Ecto neural progenitor cell (in vitro differentiated cells): ENCODE data around the gene ASB11.
A peak's percentile ranks its signal among the peaks of the same experiment; 100 is the strongest.

ENCODE experiments used
- DNase-seq: peaks from one replicate; pipeline ENCODE4 v3.0.0-alpha.2; 2018; ENCODE audit warnings: low spot score

ASB11 gene, protein sequence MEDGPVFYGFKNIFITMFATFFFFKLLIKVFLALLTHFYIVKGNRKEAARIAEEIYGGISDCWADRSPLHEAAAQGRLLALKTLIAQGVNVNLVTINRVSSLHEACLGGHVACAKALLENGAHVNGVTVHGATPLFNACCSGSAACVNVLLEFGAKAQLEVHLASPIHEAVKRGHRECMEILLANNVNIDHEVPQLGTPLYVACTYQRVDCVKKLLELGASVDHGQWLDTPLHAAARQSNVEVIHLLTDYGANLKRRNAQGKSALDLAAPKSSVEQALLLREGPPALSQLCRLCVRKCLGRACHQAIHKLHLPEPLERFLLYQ

DNA sequence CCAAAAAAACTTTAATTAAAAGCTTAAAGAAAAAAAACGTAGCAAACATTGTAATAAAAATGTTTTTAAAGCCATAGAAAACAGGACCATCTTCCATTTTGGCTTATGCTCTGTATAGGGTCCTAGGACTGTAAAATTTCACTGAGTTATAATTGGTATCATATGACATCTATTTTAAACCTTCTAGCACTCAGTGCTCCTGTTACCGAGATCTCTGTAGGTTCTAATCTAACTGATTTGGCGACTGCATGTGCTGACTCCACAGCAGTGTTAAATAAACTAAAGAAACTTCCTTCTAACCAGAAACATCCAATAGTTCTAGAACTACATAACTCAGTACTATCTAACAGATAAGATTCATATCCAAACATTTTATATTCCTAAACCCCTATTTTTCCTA is at the start of gene ASB11:
ASB11 (minus strand) TSS at position 132 of the 400 bp plus-strand sequence; CDS start at position 97, 35 bp downstream.
- no peak for DNase-seq

DNA sequence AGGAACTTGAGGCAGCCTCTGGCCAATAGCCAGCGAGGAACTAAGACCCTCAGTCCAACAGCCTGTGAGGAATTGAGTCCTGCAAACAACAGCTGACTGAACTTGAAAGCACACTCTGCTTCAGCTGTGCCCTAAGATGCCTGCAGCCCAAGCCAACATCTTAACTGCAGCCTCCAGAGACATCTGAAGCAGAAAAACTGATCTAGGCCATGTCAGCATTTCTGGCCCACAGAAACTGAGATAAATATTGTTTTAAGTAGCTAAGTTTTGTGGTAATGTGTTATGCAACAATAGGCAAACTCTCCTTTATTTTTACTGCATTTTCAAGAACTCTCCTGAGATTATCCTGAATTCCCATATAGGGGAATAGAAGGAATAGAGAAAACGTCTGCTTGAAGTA is 44.3 kb upstream of the ASB11 start:
- DNase-seq, result no peak

- no peak for DNase-seq
Measured at GRCh38 chrX:15358533-15358932, 43.1 kb upstream of the ASB11 start.

DNA sequence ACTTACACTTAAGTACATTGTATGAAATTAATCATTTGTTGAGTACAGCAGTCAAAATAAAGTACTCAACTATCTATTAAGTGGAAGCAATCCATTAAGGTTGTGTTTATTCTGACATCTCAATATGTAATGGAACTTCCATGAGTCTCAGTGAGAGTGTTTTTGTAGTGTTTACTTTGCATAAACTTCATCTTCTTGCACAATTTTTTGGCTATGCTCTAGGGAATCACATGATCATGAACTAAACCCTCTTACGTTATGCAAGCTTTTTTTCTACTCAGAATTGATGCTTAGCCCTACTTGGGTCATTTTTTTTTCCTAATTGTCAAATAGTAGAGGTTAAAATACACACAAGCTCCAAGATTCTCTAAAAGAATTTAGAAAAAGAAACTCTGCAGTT is 41.0 kb upstream of the ASB11 start:
- no peak for DNase-seq

GRCh38 chrX:15350329-15350996 is 35.0 kb upstream of the ASB11 start:
- DNase-seq, result peak; percentile 62

DNA sequence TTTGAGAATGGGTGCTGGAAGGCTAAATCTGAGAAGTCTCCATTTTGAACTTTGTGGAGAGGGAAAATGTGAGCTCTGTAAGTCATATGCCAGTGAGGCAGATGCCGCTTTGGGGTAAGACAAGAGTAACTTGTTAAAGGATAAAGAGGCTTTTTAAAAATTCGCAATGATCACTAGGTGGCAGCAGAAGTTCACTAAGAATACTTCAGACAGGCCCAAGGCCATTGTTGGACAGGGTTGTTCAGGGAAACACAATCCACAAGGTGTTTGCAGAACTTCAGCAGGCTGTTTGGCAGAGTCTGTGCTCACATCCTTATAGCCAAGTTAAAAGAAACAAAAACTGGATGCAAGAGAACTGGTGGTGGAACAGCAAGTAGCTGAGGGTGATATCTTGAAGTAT is 33.6 kb upstream of the ASB11 start:
- DNase-seq, result peak; percentile 49

GRCh38 chrX:15345976-15346375 is 30.5 kb upstream of the ASB11 start:
- DNase-seq, result no peak

- DNase-seq, result no peak
Measured at GRCh38 chrX:15344106-15344505, 28.7 kb upstream of the ASB11 start.

DNA sequence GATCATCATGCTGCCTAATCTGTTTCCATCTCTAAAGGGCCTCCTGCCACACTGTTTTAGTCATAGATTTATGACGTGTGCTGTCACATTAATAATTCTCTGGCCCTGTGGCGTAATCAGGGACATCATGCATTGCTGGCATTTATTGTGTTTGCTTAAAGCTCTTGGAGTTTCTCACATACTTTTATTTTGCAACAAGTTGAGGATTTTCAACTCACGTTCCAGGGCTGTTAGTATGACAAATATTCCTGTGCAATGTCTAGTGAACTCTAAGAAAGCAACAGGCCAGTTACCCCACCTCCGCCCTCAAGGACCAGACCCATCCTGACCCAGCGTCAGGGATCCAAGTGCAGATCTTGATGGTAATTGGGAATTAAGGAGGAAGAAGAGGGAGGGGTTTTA is 27.6 kb upstream of the ASB11 start:
- no peak for DNase-seq

GRCh38 chrX:15340867-15341266 is 25.4 kb upstream of the ASB11 start:
- DNase-seq, result no peak

- DNase-seq, result no peak
Measured at GRCh38 chrX:15336023-15336413, 20.6 kb upstream of the ASB11 start.

GRCh38 chrX:15335135-15336022 is 19.9 kb upstream of the ASB11 start, which contains the start of gene PIGA:
PIGA (minus strand) TSS chrX:15335523; CDS start chrX:15331930, 3,593 bp downstream.
- peak; percentile 92 for DNase-seq

GRCh38 chrX:15334561-15334960 is 19.1 kb upstream of the ASB11 start:
- no peak for DNase-seq

GRCh38 chrX:15328821-15329220 is 13.4 kb upstream of the ASB11 start:
- no peak for DNase-seq

DNA sequence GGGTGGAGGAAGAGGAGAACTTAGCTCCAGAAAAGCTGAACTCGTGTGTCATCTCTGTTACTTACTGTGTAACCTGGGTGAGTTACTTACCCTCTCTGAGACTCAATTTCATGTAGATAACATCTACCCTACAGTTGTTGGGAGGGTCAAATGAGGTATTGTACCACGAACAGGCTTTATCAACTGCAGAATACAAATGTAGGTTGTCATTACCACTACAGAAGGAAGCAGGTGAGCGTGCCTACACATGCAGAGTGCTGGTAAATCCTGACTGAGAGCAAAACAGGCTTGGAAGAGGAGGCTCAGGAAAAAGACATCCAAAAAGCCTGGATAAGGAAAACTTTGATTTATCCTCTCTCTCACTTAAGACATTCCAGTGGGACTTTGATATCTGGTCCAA is 12.7 kb upstream of the ASB11 start:
- no peak for DNase-seq

GRCh38 chrX:15322472-15322871 is 7.0 kb upstream of the ASB11 start:
- DNase-seq, result no peak

DNA sequence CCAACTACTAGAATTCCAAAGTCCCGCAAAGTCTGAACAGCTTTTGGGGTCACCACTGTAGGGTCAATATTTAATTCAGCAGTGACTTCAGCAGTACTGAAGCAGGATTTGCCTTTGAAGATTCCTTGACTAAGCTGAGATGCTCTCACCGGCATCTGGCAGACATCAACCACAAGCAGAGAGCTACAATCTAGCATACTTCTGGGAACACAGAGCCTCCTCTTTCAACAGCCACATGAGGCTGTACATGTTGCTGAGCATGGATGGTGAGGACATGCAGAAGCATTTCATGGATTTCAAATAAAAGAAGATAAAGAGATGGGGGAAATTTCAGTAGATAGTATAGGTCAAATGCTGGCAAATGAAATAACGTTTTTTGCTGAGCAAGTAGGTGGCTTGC is 6.6 kb upstream of the ASB11 start:
- no peak for DNase-seq

GRCh38 chrX:15321447-15321846 is 6.0 kb upstream of the ASB11 start:
- DNase-seq, result no peak

GRCh38 chrX:15320297-15320696 is 4.9 kb upstream of the ASB11 start:
- DNase-seq, result no peak

GRCh38 chrX:15319075-15319474 is 3.6 kb upstream of the ASB11 start:
- DNase-seq, result no peak

GRCh38 chrX:15314472-15314871 is 968 bp downstream of the ASB11 start:
- no peak for DNase-seq

- no peak for DNase-seq
Measured at GRCh38 chrX:15311119-15311518, 4.3 kb downstream of the ASB11 start.

DNA sequence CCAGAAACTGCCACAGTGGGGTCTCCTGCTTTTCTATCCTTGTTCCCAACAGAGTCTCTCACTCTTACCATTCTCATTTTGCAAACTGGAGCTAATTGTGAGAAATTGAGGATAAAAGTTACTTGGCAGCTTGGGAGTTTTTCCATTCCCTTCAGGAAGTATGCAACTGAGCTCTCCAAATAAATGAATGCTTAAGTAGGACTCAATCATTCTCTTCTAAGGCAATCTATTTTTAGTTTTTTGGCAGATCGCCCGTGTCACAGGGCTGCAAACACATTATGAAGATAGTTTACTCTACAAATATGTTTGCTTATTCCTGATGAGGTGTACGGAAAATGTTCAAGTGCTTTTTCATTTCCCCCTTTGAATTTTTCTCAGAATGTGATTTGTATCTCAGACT is 5.3 kb downstream of the ASB11 start:
- no peak for DNase-seq
